Umbilical cord (tissue), 2 donors: ENCODE data around the gene C6. TPM values are rescaled to one million over a fixed set of nuclear protein-coding genes. Genes with fewer than 3 reads are reported as not detected.
A peak's percentile ranks its signal among the peaks of the same experiment; 100 is the strongest.
"Not testable (repeated sequence)": the region's sequence is repeated elsewhere in the genome, so short reads cannot be mapped to it uniquely, and the experiment has no call there.

ENCODE experiments used
- DNase-seq: peaks from one replicate; pipeline ENCODE4 v3.0.0-alpha.2; 2015; ENCODE audit warnings: low spot score
- total RNA-seq: library from RNA; depleted of rRNA; stranded (reverse); fragments of >200 nt; gene quantifications from one replicate; pipeline ENCODE4 v1.2.3, GENCODE V29; 2014; ENCODE audit warnings: low replicate concordance; ENCODE audit not compliant: insufficient read depth

Gene C6
- not detected for total RNA-seq

GRCh38 chr5:41213340-41213739 is at the start of gene C6:
C6 (minus strand) TSS chr5:41213532; CDS start chr5:41203230, 10,302 bp downstream.
- no peak for DNase-seq

- DNase-seq: no peak
Measured at GRCh38 chr5:41256400-41256799, 43.1 kb upstream of the C6 start.

- DNase-seq: no peak
Measured at GRCh38 chr5:41253109-41253508, 39.8 kb upstream of the C6 start.

GRCh38 chr5:41252036-41252435 is 38.7 kb upstream of the C6 start:
- DNase-seq: no peak

GRCh38 chr5:41250351-41250987 is 37.1 kb upstream of the C6 start:
- DNase-seq: peak; percentile 21

- no peak for DNase-seq
Measured at GRCh38 chr5:41247135-41247534, 33.8 kb upstream of the C6 start.

- no peak for DNase-seq
Measured at GRCh38 chr5:41246376-41246775, 33.0 kb upstream of the C6 start.

- DNase-seq: no peak
Measured at GRCh38 chr5:41243558-41243957, 30.2 kb upstream of the C6 start.

- DNase-seq: no peak
Measured at GRCh38 chr5:41240985-41241384, 27.7 kb upstream of the C6 start.

- DNase-seq: no peak
Measured at GRCh38 chr5:41240390-41240789, 27.1 kb upstream of the C6 start.

GRCh38 chr5:41234475-41234874 is 21.1 kb upstream of the C6 start:
- no peak for DNase-seq

- DNase-seq: no peak
Measured at GRCh38 chr5:41232797-41233196, 19.5 kb upstream of the C6 start.

GRCh38 chr5:41230276-41230675 is 16.9 kb upstream of the C6 start:
- not testable (repeated sequence) for DNase-seq

GRCh38 chr5:41223962-41224361 is 10.6 kb upstream of the C6 start:
- no peak for DNase-seq

- DNase-seq: no peak
Measured at GRCh38 chr5:41219658-41220269, 6.4 kb upstream of the C6 start.

- DNase-seq: no peak
Measured at GRCh38 chr5:41218929-41219657, 5.8 kb upstream of the C6 start.

- no peak for DNase-seq
Measured at GRCh38 chr5:41214182-41214581, 850 bp upstream of the C6 start.

- DNase-seq: no peak
Measured at GRCh38 chr5:41212935-41213334, 397 bp downstream of the C6 start.

- DNase-seq: no peak
Measured at GRCh38 chr5:41211417-41211816, 1.9 kb downstream of the C6 start.

- DNase-seq: not testable (repeated sequence)
Measured at GRCh38 chr5:41205475-41205874, 7.9 kb downstream of the C6 start.

- no peak for DNase-seq
Measured at GRCh38 chr5:41203033-41203432, 10.3 kb downstream of the C6 start.

GRCh38 chr5:41201082-41201772 is 12.1 kb downstream of the C6 start:
- DNase-seq: no peak
